Lower leg skin (tissue), 4 donors: ENCODE data around the gene RASA3. TPM values are rescaled to one million over a fixed set of nuclear protein-coding genes. Genes with fewer than 3 reads are reported as not detected.
"Not testable (repeated sequence)": the region's sequence is repeated elsewhere in the genome, so short reads cannot be mapped to it uniquely, and the experiment has no call there.

Experiments used
- DNase-seq, 2 donors: peaks; one replicate each; pipeline ENCODE4 v3.0.0-alpha.2; 2019; ENCODE audit warnings: low spot score in 2 of 2
- H3K4me3 ChIP-seq: fragments of 200-600 bp; sonication (generic); 2 replicates; pipeline ENCODE4 v1.5.1; 2017; ENCODE audit warnings: mild to moderate bottlenecking, low read depth; ENCODE audit not compliant: poor library complexity, severe bottlenecking
- CTCF ChIP-seq, 3 donors: fragments of 450-650 bp; IDR thresholded peaks; one replicate each; pipeline ENCODE4 v1.5.1; 2016; ENCODE audit warnings: antibody characterized with exemption in 3 of 3, mild to moderate bottlenecking in 3 of 3, moderate library complexity in 2 of 3
- POLR2A ChIP-seq, 2 donors: fragments of 450-650 bp; IDR thresholded peaks; one replicate each; pipeline ENCODE4 v1.6.1; 2016 to 2017; ENCODE audit warnings: antibody characterized with exemption in 2 of 2, mild to moderate bottlenecking in 1 of 2, moderate library complexity in 1 of 2
- WGBS, 2 donors: methylation state at CpG; one replicate each; pipeline ENCODE4 v1.1.5; 2018; 5-methylcytosine and 5-hydroxymethylcytosine counted together
- intact Hi-C: fragments of 100-400 bp; cut with DNase I; formaldehyde crosslinking; loops from one replicate; pipeline ENCODE4 v1.15.0; 2023; ENCODE audit warnings: low total_unique reads
- total RNA-seq, 4 donors: library from RNA; depleted of rRNA; stranded (reverse); fragments of >200 nt; gene quantifications; one replicate each; pipeline ENCODE4 v1.1.0, GENCODE V29; 2016

The RASA3 gene
- total RNA-seq, 4 donors from 2014 or later = 12.9 to 30.5 (median 24.2) TPM

- intact Hi-C loops = no loop called here
- 10 to 32% methylated on average over 15 of the region's 15 CpGs for WGBS, 2 donors
- DNase-seq = peak; percentile 60 to 94
- TF ChIP-seq POLR2A (IDR thresholded peaks at IDR 0.05) (no peak), CTCF (IDR thresholded peaks at IDR 0.05) (no peak)
- H3K4me3 ChIP-seq = no peak overlapping the region
These were observed 33.2 kb downstream of the RASA3 start for GRCh38 chr13:114099191-114099590.

- WGBS, 2 donors = 76 to 79% methylated on average over 8 to 14 of the region's 14 CpGs
- intact Hi-C loops, H3K4me3 ChIP-seq, DNase-seq: not testable (repeated sequence)
These were observed 33.8 kb downstream of the RASA3 start for GRCh38 chr13:114098689-114099056.

GRCh38 chr13:114097893-114098688 lies 34.3 kb downstream of the RASA3 start:
- TF ChIP-seq POLR2A (IDR thresholded peaks at IDR 0.05) (no peak), CTCF (IDR thresholded peaks at IDR 0.05) (no peak)
- no peak overlapping the region for H3K4me3 ChIP-seq
- intact Hi-C loops = no loop called here
- peak in 1 of 2 donors; percentile 83 for DNase-seq
- 87 to 92% methylated on average over 25 to 27 of the region's 27 CpGs for WGBS, 2 donors

- WGBS, 2 donors = 63 to 72% methylated on average over 25 of the region's 25 CpGs
- H3K4me3 ChIP-seq = no peak overlapping the region
- no peak for TF ChIP-seq CTCF (IDR thresholded peaks at IDR 0.05)
- no peak for TF ChIP-seq POLR2A (IDR thresholded peaks at IDR 0.05)
- intact Hi-C loops = no loop called here
- peak in 1 of 2 donors; percentile 66 for DNase-seq
These were observed 35.1 kb downstream of the RASA3 start for GRCh38 chr13:114097212-114097892.

GRCh38 chr13:114096811-114097211 lies 35.6 kb downstream of the RASA3 start:
- intact Hi-C loops = no loop called here
- TF ChIP-seq POLR2A (IDR thresholded peaks at IDR 0.05) (no peak), CTCF (IDR thresholded peaks at IDR 0.05) (no peak)
- H3K4me3 ChIP-seq = no peak overlapping the region
- WGBS, 2 donors = 86 to 92% methylated on average over 16 to 18 of the region's 18 CpGs
- peak in 1 of 2 donors; percentile 73 for DNase-seq

- no peak for TF ChIP-seq POLR2A (IDR thresholded peaks at IDR 0.05)
- no peak for TF ChIP-seq CTCF (IDR thresholded peaks at IDR 0.05)
- DNase-seq = peak in 1 of 2 donors; percentile 79
- H3K4me3 ChIP-seq = no peak overlapping the region
- 90% methylated on average over 24 of the region's 24 CpGs for WGBS, 2 donors
- intact Hi-C loops = no loop called here
These were observed 36.4 kb downstream of the RASA3 start for GRCh38 chr13:114096031-114096485.
